HL-60 (cell line): ENCODE measurements around the gene DHRSX.

Experiments used
- DNase-seq, 2 experiments: peaks; one replicate each; pipeline ENCODE4 v3.0.0-alpha.2; 2010 to 2020; ENCODE audit warnings: low read depth in 1 of 2, low spot score in 1 of 2
- H3K27ac ChIP-seq: fragments of 250-450 bp; sonication (Bioruptor Pico); replicated peaks from 2 replicates; pipeline ENCODE4 v1.5.1; 2020; ENCODE audit warnings: mild to moderate bottlenecking, moderate library complexity
- H3K27me3 ChIP-seq: fragments of 250-450 bp; sonication (Bioruptor Pico); 2 replicates; pipeline ENCODE4 v1.5.1; 2021; ENCODE audit warnings: mild to moderate bottlenecking, moderate library complexity; ENCODE audit not compliant: insufficient read depth, poor library complexity, severe bottlenecking
- H3K4me3 ChIP-seq: replicated peaks from 2 replicates; pipeline ENCODE4 v1.5.1; 2011; ENCODE audit warnings: mild to moderate bottlenecking, control low read depth, low read length; ENCODE audit not compliant: insufficient read depth
- GABPA ChIP-seq: IDR thresholded peaks from 2 replicates; pipeline ENCODE4 v1.6.1; 2012; ENCODE audit warnings: low read depth
- POLR2AphosphoS5 ChIP-seq: IDR thresholded peaks from 2 replicates; pipeline ENCODE4 v1.6.1; 2012; ENCODE audit warnings: low read depth
- SPI1 ChIP-seq: IDR thresholded peaks from 2 replicates; pipeline ENCODE4 v1.6.1; 2012; ENCODE audit warnings: low read depth, mild to moderate bottlenecking, borderline replicate concordance
- TF ChIP-seq, protein P1 (sequence below): IDR thresholded peaks from 2 replicates; pipeline ENCODE4 v1.6.1; 2012; ENCODE audit warnings: low read depth; ENCODE audit not compliant: insufficient replicate concordance
- TF ChIP-seq, protein P2 (sequence below): IDR thresholded peaks from one replicate; pipeline ENCODE4 v1.5.1; 2011; ENCODE audit warnings: low read length, control low read depth, inconsistent platforms; ENCODE audit not compliant: insufficient read depth

DHRSX gene

DNA sequence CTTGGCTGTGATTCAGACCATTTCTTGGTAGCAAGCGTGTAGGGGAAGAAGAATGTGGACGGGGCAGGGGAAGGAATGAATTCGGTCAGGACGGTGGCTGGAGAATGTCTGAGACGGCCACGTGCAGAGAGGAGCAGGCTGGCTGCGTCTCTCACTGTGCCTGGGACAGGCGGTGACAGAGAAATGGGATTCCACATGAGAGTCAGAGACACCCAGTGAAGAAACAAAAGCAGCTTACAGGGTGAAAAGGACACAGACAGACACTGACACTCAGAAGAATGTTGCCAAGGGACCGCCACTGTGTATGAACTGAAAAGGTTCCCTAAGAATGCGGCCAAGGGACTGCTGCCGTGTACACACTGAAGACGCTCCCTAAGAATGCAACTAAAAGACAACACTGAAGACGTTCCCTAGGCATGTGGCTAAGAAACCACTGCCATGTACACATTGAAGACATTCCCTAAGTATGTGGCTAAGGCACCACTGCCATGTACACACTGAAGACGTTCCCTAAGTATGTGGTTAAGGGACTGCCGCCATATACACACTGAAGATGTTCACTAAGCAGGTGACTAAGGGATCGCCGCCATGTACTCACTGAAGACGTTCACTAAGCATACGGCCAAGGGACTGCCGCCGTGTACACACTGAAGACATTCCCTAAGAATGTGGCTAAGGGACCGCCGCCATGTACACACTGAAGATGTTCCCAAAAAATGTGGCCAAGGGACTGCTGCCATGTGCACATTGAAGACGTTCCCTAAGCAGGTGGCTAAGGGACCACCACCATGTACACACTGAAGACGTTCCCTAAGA is 49.1 kb downstream of the DHRSX start:
- H3K27ac ChIP-seq = no peak overlapping the region
- no peak for TF ChIP-seq POLR2AphosphoS5
- TF ChIP-seq GABPA = no peak
- TF ChIP-seq, protein P1, sequence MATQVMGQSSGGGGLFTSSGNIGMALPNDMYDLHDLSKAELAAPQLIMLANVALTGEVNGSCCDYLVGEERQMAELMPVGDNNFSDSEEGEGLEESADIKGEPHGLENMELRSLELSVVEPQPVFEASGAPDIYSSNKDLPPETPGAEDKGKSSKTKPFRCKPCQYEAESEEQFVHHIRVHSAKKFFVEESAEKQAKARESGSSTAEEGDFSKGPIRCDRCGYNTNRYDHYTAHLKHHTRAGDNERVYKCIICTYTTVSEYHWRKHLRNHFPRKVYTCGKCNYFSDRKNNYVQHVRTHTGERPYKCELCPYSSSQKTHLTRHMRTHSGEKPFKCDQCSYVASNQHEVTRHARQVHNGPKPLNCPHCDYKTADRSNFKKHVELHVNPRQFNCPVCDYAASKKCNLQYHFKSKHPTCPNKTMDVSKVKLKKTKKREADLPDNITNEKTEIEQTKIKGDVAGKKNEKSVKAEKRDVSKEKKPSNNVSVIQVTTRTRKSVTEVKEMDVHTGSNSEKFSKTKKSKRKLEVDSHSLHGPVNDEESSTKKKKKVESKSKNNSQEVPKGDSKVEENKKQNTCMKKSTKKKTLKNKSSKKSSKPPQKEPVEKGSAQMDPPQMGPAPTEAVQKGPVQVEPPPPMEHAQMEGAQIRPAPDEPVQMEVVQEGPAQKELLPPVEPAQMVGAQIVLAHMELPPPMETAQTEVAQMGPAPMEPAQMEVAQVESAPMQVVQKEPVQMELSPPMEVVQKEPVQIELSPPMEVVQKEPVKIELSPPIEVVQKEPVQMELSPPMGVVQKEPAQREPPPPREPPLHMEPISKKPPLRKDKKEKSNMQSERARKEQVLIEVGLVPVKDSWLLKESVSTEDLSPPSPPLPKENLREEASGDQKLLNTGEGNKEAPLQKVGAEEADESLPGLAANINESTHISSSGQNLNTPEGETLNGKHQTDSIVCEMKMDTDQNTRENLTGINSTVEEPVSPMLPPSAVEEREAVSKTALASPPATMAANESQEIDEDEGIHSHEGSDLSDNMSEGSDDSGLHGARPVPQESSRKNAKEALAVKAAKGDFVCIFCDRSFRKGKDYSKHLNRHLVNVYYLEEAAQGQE = no peak
- TF ChIP-seq SPI1 = no peak
- TF ChIP-seq, protein P2, sequence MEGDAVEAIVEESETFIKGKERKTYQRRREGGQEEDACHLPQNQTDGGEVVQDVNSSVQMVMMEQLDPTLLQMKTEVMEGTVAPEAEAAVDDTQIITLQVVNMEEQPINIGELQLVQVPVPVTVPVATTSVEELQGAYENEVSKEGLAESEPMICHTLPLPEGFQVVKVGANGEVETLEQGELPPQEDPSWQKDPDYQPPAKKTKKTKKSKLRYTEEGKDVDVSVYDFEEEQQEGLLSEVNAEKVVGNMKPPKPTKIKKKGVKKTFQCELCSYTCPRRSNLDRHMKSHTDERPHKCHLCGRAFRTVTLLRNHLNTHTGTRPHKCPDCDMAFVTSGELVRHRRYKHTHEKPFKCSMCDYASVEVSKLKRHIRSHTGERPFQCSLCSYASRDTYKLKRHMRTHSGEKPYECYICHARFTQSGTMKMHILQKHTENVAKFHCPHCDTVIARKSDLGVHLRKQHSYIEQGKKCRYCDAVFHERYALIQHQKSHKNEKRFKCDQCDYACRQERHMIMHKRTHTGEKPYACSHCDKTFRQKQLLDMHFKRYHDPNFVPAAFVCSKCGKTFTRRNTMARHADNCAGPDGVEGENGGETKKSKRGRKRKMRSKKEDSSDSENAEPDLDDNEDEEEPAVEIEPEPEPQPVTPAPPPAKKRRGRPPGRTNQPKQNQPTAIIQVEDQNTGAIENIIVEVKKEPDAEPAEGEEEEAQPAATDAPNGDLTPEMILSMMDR = no peak
- no peak for DNase-seq
- H3K27me3 ChIP-seq = no peaks in the 10 kb centered on the region
- no peak overlapping the region for H3K4me3 ChIP-seq

DNA sequence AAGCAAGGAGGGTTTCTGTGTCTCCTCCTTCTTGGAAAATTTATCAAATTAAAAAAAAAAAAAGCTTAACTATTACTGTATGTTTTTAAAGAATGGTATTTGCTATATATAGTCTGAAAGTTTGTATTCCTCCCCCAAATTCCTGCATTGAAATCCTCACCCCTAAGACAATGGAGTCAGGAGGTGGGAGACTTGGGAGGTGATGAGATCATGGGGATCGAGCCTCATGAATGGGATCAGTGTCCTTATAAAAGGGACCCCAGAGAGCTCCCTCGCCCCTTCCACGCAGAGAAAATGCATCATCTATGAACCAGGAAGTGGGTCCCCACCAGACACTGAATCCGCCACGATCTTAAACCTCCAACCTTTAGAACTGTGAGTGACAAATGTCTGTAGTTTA is 50.1 kb downstream of the DHRSX start:
- no peak for DNase-seq
- Histone ChIP-seq H3K4me3 (no peak overlapping the region), H3K27ac (no peak overlapping the region), H3K27me3 (no peaks in the 10 kb centered on the region)
- no peak for TF ChIP-seq POLR2AphosphoS5
- no peak for TF ChIP-seq SPI1
- TF ChIP-seq GABPA = no peak
- TF ChIP-seq, protein P2 = no peak
- TF ChIP-seq, protein P1 = no peak

DNA sequence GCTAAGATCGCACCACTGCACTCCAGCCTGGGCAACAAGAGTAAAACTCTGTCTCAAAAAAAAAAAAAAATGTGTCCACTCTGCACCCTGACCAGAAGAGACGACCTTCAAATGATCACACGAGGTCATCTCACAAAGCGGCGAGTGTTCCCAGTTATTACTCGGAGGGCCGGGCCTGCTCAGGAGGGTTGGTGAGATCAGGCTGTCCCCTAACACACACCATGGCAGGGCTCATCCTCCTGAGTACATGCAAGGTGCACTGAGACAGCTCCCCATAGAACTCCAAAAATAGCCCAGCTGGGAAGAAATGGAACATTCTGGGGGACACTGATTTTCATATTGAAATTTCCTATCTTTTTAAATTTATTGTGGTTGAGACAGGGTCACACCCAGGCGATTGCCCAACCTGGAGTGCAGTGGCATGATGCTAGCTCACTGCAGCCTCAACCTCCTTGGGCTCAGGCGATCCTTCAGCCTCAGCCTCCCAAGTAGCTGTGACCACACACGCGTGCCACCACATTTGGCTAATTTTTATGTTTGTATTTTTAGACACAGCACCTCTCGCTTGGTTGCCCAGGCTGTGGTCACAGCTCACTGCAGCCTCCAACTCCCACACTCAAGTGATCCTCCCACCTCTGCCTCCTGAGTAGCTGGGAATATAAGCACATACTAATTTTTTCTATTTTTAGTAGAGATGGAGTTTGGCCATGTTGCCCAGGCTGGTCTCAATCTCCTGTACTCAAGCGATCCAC is 51.5 kb downstream of the DHRSX start:
- Histone ChIP-seq H3K27ac (no peak overlapping the region), H3K27me3 (no peaks in the 10 kb centered on the region), H3K4me3 (no peak overlapping the region)
- no peak for DNase-seq
- no peak for TF ChIP-seq SPI1
- TF ChIP-seq, protein P2 = no peak
- no peak for TF ChIP-seq POLR2AphosphoS5
- TF ChIP-seq, protein P1 = no peak
- TF ChIP-seq GABPA = no peak
